Ramos (cell line): Measurements from ENCODE around the gene COL5A1.

Experiments
- in situ Hi-C: fragments of 300-500 bp; cut with MboI; formaldehyde crosslinking; loops from one replicate; pipeline ENCODE4 v1.14.3; 2022; ENCODE audit warnings: low sequenced_read_pairs; ENCODE audit not compliant: unreplicated experiment

The COL5A1 gene

GRCh38 chr9:134733480-134734232 lies 92.1 kb downstream of the COL5A1 start:
- in situ Hi-C loops, result no loop called here

- in situ Hi-C loops, result no loop called here
Measured at GRCh38 chr9:134734270-134734669, 92.7 kb downstream of the COL5A1 start.

- in situ Hi-C loops, result no loop called here
Measured at GRCh38 chr9:134735441-134736175, 94.0 kb downstream of the COL5A1 start.

GRCh38 chr9:134736791-134737497 lies 95.3 kb downstream of the COL5A1 start:
- in situ Hi-C loops, result no loop called here

- in situ Hi-C loops, result no loop called here
Measured at GRCh38 chr9:134737842-134738580, 96.4 kb downstream of the COL5A1 start.

GRCh38 chr9:134738869-134739659 lies 97.5 kb downstream of the COL5A1 start:
- in situ Hi-C loops, result no loop called here

- in situ Hi-C loops, result no loop called here
Measured at GRCh38 chr9:134739660-134739968, 98.0 kb downstream of the COL5A1 start.

- in situ Hi-C loops, result no loop called here
Measured at GRCh38 chr9:134740071-134740470, 98.5 kb downstream of the COL5A1 start.

- in situ Hi-C loops, result no loop called here
Measured at GRCh38 chr9:134741846-134742245, 100.2 kb downstream of the COL5A1 start.

- in situ Hi-C loops, result no loop called here
Measured at GRCh38 chr9:134742822-134743535, 101.4 kb downstream of the COL5A1 start.

- in situ Hi-C loops, result no loop called here
Measured at GRCh38 chr9:134743853-134744252, 102.2 kb downstream of the COL5A1 start.

- in situ Hi-C loops, result no loop called here
Measured at GRCh38 chr9:134744385-134745295, 103.0 kb downstream of the COL5A1 start.

GRCh38 chr9:134747951-134748489 lies 106.4 kb downstream of the COL5A1 start:
- in situ Hi-C loops, result no loop called here

- in situ Hi-C loops, result no loop called here
Measured at GRCh38 chr9:134748591-134748990, 107.0 kb downstream of the COL5A1 start.

- in situ Hi-C loops, result no loop called here
Measured at GRCh38 chr9:134750450-134751155, 109.0 kb downstream of the COL5A1 start.

GRCh38 chr9:134751622-134752021 lies 110.0 kb downstream of the COL5A1 start:
- in situ Hi-C loops, result no loop called here

GRCh38 chr9:134752471-134753168 lies 111.0 kb downstream of the COL5A1 start:
- in situ Hi-C loops, result no loop called here
